Stimulated activated CD8-positive, alpha-beta memory T cell treated with anti-CD3 and anti-CD28 coated beads, Interleukin-4, amount 100 ng/mL, for 1 hour (primary cell): ENCODE data around the gene SFTPB.
"Not testable (repeated sequence)": the region's sequence is repeated elsewhere in the genome, so short reads cannot be mapped to it uniquely, and the experiment has no call there.

ENCODE experiments used
- DNase-seq, 2 donors: peaks; one replicate each; pipeline ENCODE4 v3.0.0-alpha.2; 2020; ENCODE audit warnings: low read depth in 2 of 2, low spot score in 1 of 2

SFTPB gene

GRCh38 chr2:85614757-85615156 is 53.2 kb downstream of the SFTPB start:
- not testable (repeated sequence) for DNase-seq

- no peak for DNase-seq
Measured at GRCh38 chr2:85613717-85614515, 54.1 kb downstream of the SFTPB start.

GRCh38 chr2:85611705-85612587 is 56.1 kb downstream of the SFTPB start, which contains the start of gene C2orf68:
Gene C2orf68, minus strand, starts transcription at chr2:85612066. Its CDS starts 82 bp downstream, at chr2:85611984.
- DNase-seq = peak; percentile 55 to 70

GRCh38 chr2:85611217-85611704 is 56.7 kb downstream of the SFTPB start:
- DNase-seq = no peak
